CD4-positive, alpha-beta memory T cell (primary cell): ENCODE results near the gene C1QTNF3. TPM values are rescaled to one million over a fixed set of nuclear protein-coding genes. Genes with fewer than 3 reads are reported as not detected.
"Not testable (repeated sequence)": the region's sequence is repeated elsewhere in the genome, so short reads cannot be mapped to it uniquely, and the experiment has no call there.

Source experiments
- CTCF ChIA-PET: fragments of 350-600 bp; sonication (Branson Sonifier 250); formaldehyde crosslinking; loops from one replicate; lab custom pipeline; 2021; ENCODE audit warnings: inconsistent platforms; ENCODE audit not compliant: partially characterized antibody; lab: Charles Lee
- POLR2A ChIA-PET: fragments of 350-600 bp; sonication (Branson Sonifier 250); formaldehyde crosslinking; loops from one replicate; lab custom pipeline; 2021; ENCODE audit not compliant: partially characterized antibody; lab: Charles Lee
- DNase-seq, 5 donors: peaks; one replicate each; pipeline versions ENCODE4 v3.0.0 to v3.0.0-alpha.2; 2020 to 2022; ENCODE audit warnings: mixed read lengths in 1 of 5
- H3K27ac ChIP-seq: one replicate; pipeline ENCODE4 v1.7.0; 2013; ENCODE audit warnings: low read depth, low read length
- H3K27me3 ChIP-seq: 2 replicates; pipeline ENCODE4 v1.7.0; 2013; ENCODE audit warnings: mild to moderate bottlenecking, low read length, moderate library complexity; ENCODE audit not compliant: insufficient read depth
- H3K36me3 ChIP-seq: 2 replicates; pipeline ENCODE4 v1.7.0; 2013; ENCODE audit warnings: mild to moderate bottlenecking, low read length, moderate library complexity; ENCODE audit not compliant: insufficient read depth
- H3K4me1 ChIP-seq: 2 replicates; pipeline ENCODE4 v1.7.0; 2013; ENCODE audit warnings: mild to moderate bottlenecking, low read length, moderate library complexity; ENCODE audit not compliant: insufficient read depth
- H3K4me3 ChIP-seq, 2 donors: one replicate each; pipeline ENCODE4 v1.7.0; 2013; ENCODE audit warnings: low read length in 2 of 2, mild to moderate bottlenecking in 1 of 2
- H3K9me3 ChIP-seq, 2 donors: one replicate each; pipeline ENCODE4 v1.7.0; 2013; ENCODE audit warnings: low read length in 2 of 2, control low read depth in 1 of 2; ENCODE audit not compliant: control insufficient read depth in 1 of 2
- H3K27ac Mint-ChIP-seq, 7 donors: one replicate each; pipeline ENCODE4 v1.8.0; 2020 to 2021; ENCODE audit warnings: mixed read lengths in 7 of 7, mild to moderate bottlenecking in 6 of 7, inconsistent platforms in 3 of 7, moderate library complexity in 3 of 7
- H3K27me3 Mint-ChIP-seq, 2 donors: one replicate each; pipeline ENCODE4 v1.8.0; 2020 to 2021; ENCODE audit warnings: mixed read lengths in 2 of 2
- H3K36me3 Mint-ChIP-seq, 2 donors: one replicate each; pipeline ENCODE4 v1.8.0; 2020 to 2021; ENCODE audit warnings: mixed read lengths in 2 of 2, inconsistent platforms in 1 of 2, mild to moderate bottlenecking in 1 of 2
- H3K4me1 Mint-ChIP-seq, 4 donors: one replicate each; pipeline ENCODE4 v1.8.0; 2020 to 2021; ENCODE audit warnings: mixed read lengths in 4 of 4, mild to moderate bottlenecking in 1 of 4
- H3K4me3 Mint-ChIP-seq, 8 donors: one replicate each; pipeline ENCODE4 v1.8.0; 2020 to 2021; ENCODE audit warnings: mixed read lengths in 8 of 8, mild to moderate bottlenecking in 7 of 8, moderate library complexity in 6 of 8, inconsistent platforms in 3 of 8
- H3K9me3 Mint-ChIP-seq, 8 donors: one replicate each; pipeline ENCODE4 v1.8.0; 2020 to 2021; ENCODE audit warnings: mixed read lengths in 8 of 8, mild to moderate bottlenecking in 5 of 8, inconsistent platforms in 3 of 8, moderate library complexity in 1 of 8
- intact Hi-C: fragments of 100-400 bp; cut with micrococcal nuclease; formaldehyde crosslinking; loops from one replicate; pipeline ENCODE4 v1.15.1; 2023
- polyA plus RNA-seq, 2 donors: library from polyadenylated mRNA; unstranded; fragments of 300-500 nt; fragmentation: Illumina TruSeq; gene quantifications; one replicate each; pipeline ENCODE4 v1.2.3, GENCODE V29; 2021
- total RNA-seq, 2 experiments: library from RNA; stranded (reverse); gene quantifications; one replicate each; pipeline ENCODE4 v1.2.3, GENCODE V29; 2021

Gene C1QTNF3
- total RNA-seq: 1 to 10 TPM; 7.0 to 7.2 TPM
- polyA plus RNA-seq: under 1 TPM in 1 of 2 donors, not detected in 1; 0.53 TPM

- Mint-ChIP-seq H3K27ac (peak within 1 kb of the TSS in 2 of 7 donors; percentile 12 to 19), H3K36me3 (peaks cover 2 to 23% of the 10 kb centered on the region in 2 donors), H3K4me1 (peaks cover 0 to 7% (median 0%) of the 10 kb centered on the region in 4 donors), H3K4me3 (no peak within 1 kb of the TSS), H3K9me3 (no peaks in the 10 kb centered on the region), H3K27me3 (no peaks in the 10 kb centered on the region)
- H3K4me1 ChIP-seq: no peaks in the 10 kb centered on the region
- H3K36me3 ChIP-seq: no peaks in the 10 kb centered on the region
- POLR2A ChIA-PET: interaction anchor here (1.3 kb wide), 1 partner anchor 35 kb away, joined by 3 read pairs; the partner anchor contains the start of gene AMACR
- H3K27ac ChIP-seq: no peak within 1 kb of the TSS
- H3K4me3 ChIP-seq: no peak within 1 kb of the TSS
- no peaks in the 10 kb centered on the region for H3K9me3 ChIP-seq
- CTCF ChIA-PET: no interaction called here
- H3K27me3 ChIP-seq: no peaks in the 10 kb centered on the region
- intact Hi-C loops: no loop called here
- DNase-seq: peak in 1 of 5 donors; percentile 36
Measured at GRCh38 chr5:34043099-34043876, at the start of gene C1QTNF3. C1QTNF3 (minus strand) TSS chr5:34043213; CDS start chr5:34043125, 88 bp downstream.

DNA sequence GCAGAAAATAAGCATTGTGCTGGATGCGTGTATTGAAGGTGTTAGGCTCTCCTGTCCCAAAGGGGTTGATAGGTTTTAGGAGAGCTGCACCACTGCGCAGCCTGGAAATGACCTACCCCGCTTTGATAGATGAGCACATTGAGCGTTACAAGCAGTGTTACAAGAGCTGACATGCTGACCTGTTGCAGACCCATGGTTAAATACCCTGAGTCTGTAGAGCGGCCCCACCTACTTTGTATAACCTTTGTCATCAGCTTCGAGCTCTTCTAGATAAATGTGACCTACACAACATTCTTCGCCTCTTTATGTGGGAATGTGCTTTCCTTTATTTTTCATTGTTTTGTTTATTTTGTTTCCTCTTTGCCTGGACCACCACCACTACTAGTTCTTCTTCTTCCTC is 48.0 kb upstream of the C1QTNF3 start:
- H3K4me1 Mint-ChIP-seq, POLR2A ChIA-PET, H3K9me3 ChIP-seq, CTCF ChIA-PET, H3K4me1 ChIP-seq, H3K27ac ChIP-seq, H3K36me3 ChIP-seq, H3K9me3 Mint-ChIP-seq, H3K36me3 Mint-ChIP-seq, H3K4me3 Mint-ChIP-seq, DNase-seq, H3K27ac Mint-ChIP-seq, H3K27me3 ChIP-seq, H3K27me3 Mint-ChIP-seq, intact Hi-C loops, H3K4me3 ChIP-seq: not testable (repeated sequence)

DNA sequence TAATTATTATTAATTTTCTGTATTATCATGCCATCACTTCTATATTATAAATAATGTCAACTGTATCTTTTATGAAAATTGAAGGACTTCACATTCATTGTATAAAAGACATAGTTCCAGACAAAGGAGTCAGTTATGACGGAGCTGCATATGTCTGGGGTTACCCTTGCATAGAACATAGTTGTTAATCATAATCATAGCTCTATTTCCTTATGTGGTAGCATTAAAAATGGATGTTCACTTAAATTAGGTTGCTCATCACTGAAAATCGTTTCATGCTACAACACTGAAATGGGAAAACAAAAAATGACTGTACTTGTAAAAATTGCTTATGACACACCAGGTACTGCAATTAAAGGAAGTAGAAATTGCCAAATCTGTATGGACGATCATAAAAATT is 46.8 kb upstream of the C1QTNF3 start:
- H3K9me3 Mint-ChIP-seq, H3K27me3 ChIP-seq, H3K36me3 Mint-ChIP-seq, H3K4me1 ChIP-seq, H3K4me3 Mint-ChIP-seq, H3K27ac ChIP-seq, H3K4me1 Mint-ChIP-seq, H3K4me3 ChIP-seq, intact Hi-C loops, H3K27ac Mint-ChIP-seq, DNase-seq, POLR2A ChIA-PET, H3K27me3 Mint-ChIP-seq, H3K36me3 ChIP-seq, H3K9me3 ChIP-seq, CTCF ChIA-PET: not testable (repeated sequence)

- H3K27me3 ChIP-seq, H3K9me3 ChIP-seq, H3K36me3 Mint-ChIP-seq, H3K27me3 Mint-ChIP-seq, CTCF ChIA-PET, H3K9me3 Mint-ChIP-seq, H3K36me3 ChIP-seq, POLR2A ChIA-PET, H3K4me3 Mint-ChIP-seq, H3K27ac Mint-ChIP-seq, H3K4me3 ChIP-seq, intact Hi-C loops, H3K4me1 ChIP-seq, H3K27ac ChIP-seq, H3K4me1 Mint-ChIP-seq, DNase-seq: not testable (repeated sequence)
Measured at GRCh38 chr5:34087728-34088127, 44.7 kb upstream of the C1QTNF3 start.

- H3K36me3 ChIP-seq, DNase-seq, H3K27me3 Mint-ChIP-seq, H3K4me1 Mint-ChIP-seq, H3K36me3 Mint-ChIP-seq, CTCF ChIA-PET, H3K27me3 ChIP-seq, H3K9me3 ChIP-seq, H3K4me1 ChIP-seq, H3K27ac Mint-ChIP-seq, H3K27ac ChIP-seq, H3K4me3 ChIP-seq, H3K4me3 Mint-ChIP-seq, intact Hi-C loops, H3K9me3 Mint-ChIP-seq, POLR2A ChIA-PET: not testable (repeated sequence)
Measured at GRCh38 chr5:34083898-34084297, 40.9 kb upstream of the C1QTNF3 start.

DNA sequence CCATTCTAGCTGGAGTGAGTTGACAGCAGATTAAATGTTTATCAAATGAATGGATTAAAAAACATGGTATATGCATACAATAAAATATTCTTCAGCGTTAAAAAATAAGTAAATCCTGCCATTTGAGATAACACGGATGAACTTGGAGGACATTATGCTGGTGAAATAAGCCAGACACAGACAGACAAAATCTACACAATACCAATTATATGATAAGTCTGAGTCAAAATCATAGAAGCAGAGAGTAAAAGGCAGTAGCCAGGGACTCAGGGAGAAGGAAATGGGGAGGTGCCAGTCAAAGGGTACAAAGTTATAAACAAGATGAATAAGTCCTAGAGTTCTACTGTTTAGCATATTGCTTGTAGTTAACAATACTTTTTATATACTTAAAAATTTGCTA is 36.5 kb upstream of the C1QTNF3 start:
- CTCF ChIA-PET, H3K4me1 Mint-ChIP-seq, DNase-seq, H3K27me3 ChIP-seq, H3K9me3 Mint-ChIP-seq, H3K4me3 ChIP-seq, H3K4me1 ChIP-seq, H3K27me3 Mint-ChIP-seq, H3K9me3 ChIP-seq, H3K27ac ChIP-seq, intact Hi-C loops, H3K4me3 Mint-ChIP-seq, POLR2A ChIA-PET, H3K36me3 Mint-ChIP-seq, H3K36me3 ChIP-seq, H3K27ac Mint-ChIP-seq: not testable (repeated sequence)

- H3K4me3 ChIP-seq, H3K4me3 Mint-ChIP-seq, intact Hi-C loops, H3K27me3 Mint-ChIP-seq, H3K27me3 ChIP-seq, H3K9me3 ChIP-seq, H3K36me3 Mint-ChIP-seq, POLR2A ChIA-PET, H3K36me3 ChIP-seq, DNase-seq, CTCF ChIA-PET, H3K4me1 Mint-ChIP-seq, H3K27ac Mint-ChIP-seq, H3K4me1 ChIP-seq, H3K27ac ChIP-seq, H3K9me3 Mint-ChIP-seq: not testable (repeated sequence)
Measured at GRCh38 chr5:34077636-34078035, 34.6 kb upstream of the C1QTNF3 start.
